Inferior parietal cortex (tissue), 1 donor: ENCODE results near the gene ZBTB11.
"Not testable (repeated sequence)": the region's sequence is repeated elsewhere in the genome, so short reads cannot be mapped to it uniquely, and the experiment has no call there.

Source experiments
- DNase-seq: peaks from one replicate; pipeline ENCODE4 v3.0.0-alpha.2; 2016; ENCODE audit errors: extremely low spot score

The ZBTB11 gene

GRCh38 chr3:101617478-101617877, 59.5 kb downstream of the ZBTB11 start:
- DNase-seq = no peak

DNA sequence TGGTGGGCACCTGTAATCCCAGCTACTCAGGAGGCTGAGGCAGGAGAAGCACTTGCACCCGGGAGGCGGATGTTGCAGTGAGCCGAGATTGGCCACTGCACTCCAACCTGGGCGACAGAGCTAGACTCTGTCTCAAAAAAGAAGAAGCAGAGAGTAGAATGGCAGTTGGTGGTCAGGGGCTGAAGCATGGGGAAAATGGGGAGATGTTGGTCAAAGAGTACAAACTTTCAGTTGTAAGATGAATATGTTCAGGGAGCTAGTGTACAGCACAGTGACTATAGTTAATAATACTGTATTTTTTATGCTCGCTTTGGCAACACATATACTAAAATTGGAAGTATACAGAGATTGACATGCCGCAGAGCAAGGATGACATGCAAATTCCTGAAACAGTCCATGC, 61.4 kb downstream of the ZBTB11 start:
- DNase-seq = no peak

- not testable (repeated sequence) for DNase-seq
Observed at GRCh38 chr3:101613014-101613413, 63.9 kb downstream of the ZBTB11 start.

- no peak for DNase-seq
Observed at GRCh38 chr3:101611023-101611422, 65.9 kb downstream of the ZBTB11 start.

GRCh38 chr3:101605398-101605797, 71.5 kb downstream of the ZBTB11 start:
- not testable (repeated sequence) for DNase-seq

- DNase-seq = no peak
Observed at GRCh38 chr3:101603184-101603583, 73.7 kb downstream of the ZBTB11 start.

DNA sequence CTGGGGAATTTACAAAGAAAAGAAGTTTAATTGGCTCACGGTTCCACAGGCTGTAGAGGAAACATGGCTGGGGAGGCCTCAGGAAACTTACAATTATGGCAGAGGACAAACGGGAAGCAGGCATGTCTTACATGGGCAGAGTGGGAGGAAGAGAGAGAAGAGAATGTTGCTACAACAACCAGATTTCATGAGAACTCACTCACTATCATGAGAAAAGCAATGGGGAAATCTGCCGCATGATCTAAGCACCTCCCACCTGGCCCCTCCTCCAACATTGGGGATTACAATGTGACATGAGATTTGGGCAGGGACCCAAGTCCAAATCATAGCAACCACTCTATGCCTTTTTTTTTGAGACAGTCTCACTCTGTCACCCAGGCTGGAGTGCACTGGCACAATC, 74.2 kb downstream of the ZBTB11 start:
- DNase-seq = no peak
